ENCODE measurements around the gene SLX4. TPM values are rescaled to one million over a fixed set of nuclear protein-coding genes. Genes with fewer than 3 reads are reported as not detected.
"Not testable (repeated sequence)": the region's sequence is repeated elsewhere in the genome, so short reads cannot be mapped to it uniquely, and the experiment has no call there.

The SLX4 gene
- total and polyA plus RNA-seq, 5 experiments from 2014 or later: 0.32 to 8.6 (median 1.2) TPM

- peaks cover 0 to 9% (median 5%) of the 10 kb centered on the region in 3 donors for H3K36me3 Mint-ChIP-seq
- no peaks in the 10 kb centered on the region for H3K9me3 Mint-ChIP-seq
- DNase-seq (peak in 6 of 10 donors; percentile 20 to 51 (median 34)), ATAC-seq (peak; percentile 94 to 96)
- POLR2A ChIA-PET: interaction anchor here (0.7 to 1.6 kb wide), 3 partner anchors 26 to 62 kb away, joined by 3 to 6 read pairs (median 3); partner anchors contain the start of gene SLX4
- peaks cover 29 to 46% (median 33%) of the 10 kb centered on the region in 4 donors for H3K4me1 Mint-ChIP-seq
- peak overlapping the region; percentile 75 to 93 (median 84) for H3K27ac Mint-ChIP-seq
- H3K4me3 Mint-ChIP-seq: peak overlapping the region in 8 of 10 donors; percentile 10 to 64 (median 53)
- H3K27me3 Mint-ChIP-seq: no peaks in the 10 kb centered on the region
Measured at GRCh38 chr16:3637371-3637923, 26.0 kb upstream of the SLX4 start.

- ATAC-seq: peak; percentile 90 to 91
- Mint-ChIP-seq H3K4me1 (peaks cover 17 to 47% (median 37%) of the 10 kb centered on the region in 4 donors), H3K27me3 (no peaks in the 10 kb centered on the region), H3K9me3 (no peaks in the 10 kb centered on the region), H3K4me3 (peak overlapping the region in 9 of 10 donors; percentile 42 to 68 (median 56)), H3K36me3 (no peaks in the 10 kb centered on the region), H3K27ac (peak overlapping the region; percentile 11 to 92 (median 85))
- POLR2A ChIA-PET: interaction anchor here (0.8 to 1.6 kb wide), 3 partner anchors 14 to 36 kb away, joined by 3 to 4 read pairs (median 3); partner anchors contain the start of gene SLX4
- DNase-seq: peak in 3 of 10 donors; percentile 28 to 45 (median 42)
Measured at GRCh38 chr16:3625911-3626732, 14.7 kb upstream of the SLX4 start.

DNA sequence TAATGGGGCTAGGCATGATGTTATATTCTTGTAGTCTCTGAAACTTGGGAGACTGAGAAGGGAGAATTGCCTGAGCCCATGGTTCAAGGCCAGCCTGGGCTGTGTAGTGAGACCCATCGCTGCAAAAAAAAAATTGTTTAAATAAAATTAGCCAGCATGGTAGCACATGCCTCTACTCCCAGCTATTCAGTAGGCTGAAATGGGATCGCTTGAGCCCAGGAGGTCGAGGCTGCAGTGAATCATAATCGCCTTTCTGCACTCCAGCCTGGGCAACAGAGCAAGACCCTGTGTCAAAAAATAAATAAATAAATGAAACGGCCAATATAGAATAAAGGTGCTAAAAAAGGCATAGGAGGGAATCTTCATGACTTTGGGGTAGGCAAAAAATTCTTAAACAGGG, 13.9 kb upstream of the SLX4 start:
- no peaks in the 10 kb centered on the region for H3K27me3 Mint-ChIP-seq
- H3K4me1 Mint-ChIP-seq: peaks cover 16 to 47% (median 37%) of the 10 kb centered on the region in 4 donors
- ATAC-seq (no peak), DNase-seq (no peak)
- peak overlapping the region in 9 of 10 donors; percentile 30 to 92 (median 87) for H3K27ac Mint-ChIP-seq
- H3K9me3 Mint-ChIP-seq: no peaks in the 10 kb centered on the region
- POLR2A ChIA-PET: interaction anchor here (1.6 kb wide), 1 partner anchor 13 kb away, joined by 4 read pairs; the partner anchor contains the start of gene SLX4
- no peaks in the 10 kb centered on the region for H3K36me3 Mint-ChIP-seq
- H3K4me3 Mint-ChIP-seq: peak overlapping the region in 1 of 10 donors; percentile 57

DNA sequence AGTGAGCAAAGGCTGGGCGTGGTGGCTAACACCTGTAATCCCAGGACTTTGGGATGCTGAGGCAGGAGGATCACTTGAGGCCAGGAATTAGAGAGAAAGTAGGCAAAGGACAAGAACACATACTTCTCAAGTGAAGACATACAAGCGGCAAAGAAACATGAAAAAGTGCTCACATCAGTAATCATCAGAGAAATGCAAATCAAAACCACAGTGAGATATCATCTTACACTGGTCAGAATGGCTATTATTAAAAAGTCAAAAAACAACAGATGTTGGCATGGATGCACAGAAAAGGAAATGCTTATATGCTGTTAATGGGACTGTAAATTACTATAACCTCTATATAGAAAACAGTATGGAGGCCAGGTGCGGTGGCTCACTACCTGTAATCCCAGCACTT, 12.2 kb upstream of the SLX4 start:
- peak overlapping the region in 7 of 10 donors; percentile 8 to 81 (median 29) for H3K27ac Mint-ChIP-seq
- ATAC-seq (no peak), DNase-seq (no peak)
- H3K9me3 Mint-ChIP-seq: no peaks in the 10 kb centered on the region
- peaks cover 12 to 44% (median 32%) of the 10 kb centered on the region in 4 donors for H3K4me1 Mint-ChIP-seq
- no peaks in the 10 kb centered on the region for H3K27me3 Mint-ChIP-seq
- H3K4me3 Mint-ChIP-seq: no peak overlapping the region
- POLR2A ChIA-PET: interaction anchor here (1.0 kb wide), 1 partner anchor 12 kb away, joined by 3 read pairs; the partner anchor contains the start of gene SLX4
- peaks cover 0 to 3% (median 0%) of the 10 kb centered on the region in 3 donors for H3K36me3 Mint-ChIP-seq

- POLR2A ChIA-PET: no interaction called here
Measured at GRCh38 chr16:3618769-3619141, 7.3 kb upstream of the SLX4 start.

DNA sequence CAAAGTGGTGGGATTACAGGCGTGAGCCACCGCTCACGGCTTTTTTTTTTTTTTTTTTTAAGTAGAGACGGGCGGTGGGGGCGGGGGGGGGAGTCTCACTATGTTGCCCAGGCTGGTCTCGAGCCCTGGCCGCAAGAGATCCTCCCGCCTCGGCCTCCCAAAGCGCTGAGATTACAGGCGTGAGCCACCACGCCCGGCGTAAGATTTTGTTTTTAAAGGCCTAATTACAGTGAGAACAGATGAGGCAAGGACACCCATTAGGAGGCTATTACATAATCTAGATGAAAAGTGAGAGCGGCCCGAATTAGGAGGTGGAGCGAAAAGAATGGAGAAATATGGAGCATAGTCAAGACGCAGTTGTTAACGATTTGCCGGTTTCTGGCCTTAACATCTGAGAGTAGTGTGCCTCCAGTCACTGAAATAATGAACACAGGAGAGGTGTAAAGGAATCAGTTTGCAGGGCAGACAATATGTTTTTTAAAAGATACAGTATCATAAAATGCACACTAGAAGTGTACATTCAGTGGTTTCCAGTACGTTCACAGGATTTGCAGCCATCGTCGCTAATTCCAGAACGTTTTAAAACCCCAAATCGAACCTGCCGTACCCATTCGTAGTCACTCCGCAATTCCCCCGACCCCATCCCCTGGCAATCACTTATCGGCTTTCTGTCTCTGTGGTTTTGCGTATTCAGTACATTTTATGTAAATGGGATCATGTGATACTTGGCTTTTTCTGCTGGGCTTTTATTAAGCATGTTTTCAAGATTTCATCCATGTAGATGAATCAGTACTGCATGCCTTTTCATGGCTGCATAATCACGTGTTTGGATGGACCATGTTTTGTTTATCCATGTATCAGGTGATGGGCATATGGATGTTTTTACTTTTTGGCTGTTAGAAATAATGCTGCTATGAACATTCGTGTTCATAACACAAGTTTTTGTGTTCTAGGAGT, 1.4 kb upstream of the SLX4 start:
- peak overlapping the region; percentile 60 to 100 (median 90) for H3K27ac Mint-ChIP-seq
- H3K9me3 Mint-ChIP-seq: no peaks in the 10 kb centered on the region
- peak overlapping the region; percentile 92 to 100 (median 99) for H3K4me3 Mint-ChIP-seq
- ATAC-seq: no peak
- no peak for DNase-seq
- H3K36me3 Mint-ChIP-seq: peaks cover 0 to 18% (median 3%) of the 10 kb centered on the region in 3 donors
- H3K4me1 Mint-ChIP-seq: peaks cover 32 to 63% (median 58%) of the 10 kb centered on the region in 4 donors
- POLR2A ChIA-PET: interaction anchor here (0.8 to 1.6 kb wide), 8 partner anchors 13 to 632 kb away, joined by 3 to 11 read pairs (median 5); partner anchors contain the start of genes CLUAP1, NLRC3 and PKMYT1
- H3K27me3 Mint-ChIP-seq: no peaks in the 10 kb centered on the region

More at GRCh38 chr16:3618769-3619141, 7.3 kb upstream of the SLX4 start:
- no peak overlapping the region for H3K4me3 Mint-ChIP-seq
- peaks cover 16 to 49% (median 34%) of the 10 kb centered on the region in 4 donors for H3K4me1 Mint-ChIP-seq
- peak overlapping the region in 6 of 10 donors; percentile 25 to 67 (median 42) for H3K27ac Mint-ChIP-seq
- no peaks in the 10 kb centered on the region for H3K9me3 Mint-ChIP-seq
- peaks cover 0 to 22% (median 3%) of the 10 kb centered on the region in 3 donors for H3K36me3 Mint-ChIP-seq
- ATAC-seq: no peak
- no peak for DNase-seq
- no peaks in the 10 kb centered on the region for H3K27me3 Mint-ChIP-seq

- POLR2A ChIA-PET: interaction anchor here (0.9 kb wide), 1 partner anchor 32 kb away, joined by 3 read pairs; no protein-coding TSS in a partner anchor
- ATAC-seq (peak in 1 of 2 donors; percentile 1), DNase-seq (peak in 2 of 10 donors; percentile 2 to 12)
- Mint-ChIP-seq H3K4me3 (peak overlapping the region; percentile 85 to 100 (median 98)), H3K4me1 (peaks cover 30 to 65% (median 55%) of the 10 kb centered on the region in 4 donors), H3K27ac (peak overlapping the region; percentile 61 to 98 (median 92)), H3K9me3 (no peaks in the 10 kb centered on the region), H3K36me3 (peaks cover 0 to 23% (median 10%) of the 10 kb centered on the region in 3 donors), H3K27me3 (no peaks in the 10 kb centered on the region)
Measured at GRCh38 chr16:3610698-3611145, 684 bp downstream of the SLX4 start.

GRCh38 chr16:3609895-3610697, 1.3 kb downstream of the SLX4 start:
- Mint-ChIP-seq H3K27ac (peak overlapping the region; percentile 61 to 98 (median 92)), H3K36me3 (peaks cover 0 to 27% (median 10%) of the 10 kb centered on the region in 3 donors), H3K27me3 (no peaks in the 10 kb centered on the region), H3K9me3 (no peaks in the 10 kb centered on the region), H3K4me3 (peak overlapping the region; percentile 85 to 100 (median 98)), H3K4me1 (peaks cover 26 to 59% (median 49%) of the 10 kb centered on the region in 4 donors)
- DNase-seq (no peak), ATAC-seq (no peak)
- POLR2A ChIA-PET: interaction anchor here (0.9 kb wide), 1 partner anchor 32 kb away, joined by 3 read pairs; no protein-coding TSS in a partner anchor

GRCh38 chr16:3608976-3609375, 2.4 kb downstream of the SLX4 start:
- DNase-seq, ATAC-seq, H3K27me3 Mint-ChIP-seq, POLR2A ChIA-PET, H3K9me3 Mint-ChIP-seq, H3K27ac Mint-ChIP-seq, H3K4me3 Mint-ChIP-seq: not testable (repeated sequence)
- Mint-ChIP-seq H3K36me3 (peaks cover 0 to 27% (median 10%) of the 10 kb centered on the region in 3 donors), H3K4me1 (peaks cover 21 to 48% (median 40%) of the 10 kb centered on the region in 4 donors)

DNA sequence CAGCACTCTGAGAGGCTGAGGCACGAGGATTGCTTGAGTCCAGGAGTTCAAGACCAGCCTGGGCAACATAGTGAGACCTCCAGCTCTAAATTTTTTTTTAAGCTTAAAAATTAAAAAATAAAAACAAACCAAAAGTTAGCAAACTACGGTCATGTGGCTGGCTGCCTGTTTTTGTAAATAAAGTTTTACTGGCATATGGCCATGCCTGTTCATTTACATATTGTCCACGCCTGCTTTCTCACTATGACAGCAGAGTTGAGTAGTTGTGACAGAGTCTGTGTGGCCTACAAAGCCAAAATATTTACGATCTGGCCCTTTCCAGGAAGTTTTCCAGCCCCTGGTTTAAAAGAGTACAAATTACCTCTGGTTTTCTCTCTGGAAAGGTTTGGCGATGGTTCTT, 3.3 kb downstream of the SLX4 start:
- POLR2A ChIA-PET: interaction anchor here (0.5 kb wide), 1 partner anchor 1043 kb away, joined by 3 read pairs; no protein-coding TSS in a partner anchor

GRCh38 chr16:3607634-3608033, 3.8 kb downstream of the SLX4 start:
- POLR2A ChIA-PET: interaction anchor here (0.5 kb wide), 1 partner anchor 1044 kb away, joined by 3 read pairs; no protein-coding TSS in a partner anchor
- H3K9me3 Mint-ChIP-seq: no peaks in the 10 kb centered on the region
- H3K36me3 Mint-ChIP-seq: peaks cover 0 to 33% (median 8%) of the 10 kb centered on the region in 3 donors
- DNase-seq (no peak), ATAC-seq (no peak)
- H3K4me1 Mint-ChIP-seq: peaks cover 12 to 36% (median 29%) of the 10 kb centered on the region in 4 donors
- H3K27ac Mint-ChIP-seq: peak overlapping the region in 3 of 10 donors; percentile 5 to 39 (median 25)
- H3K27me3 Mint-ChIP-seq: no peaks in the 10 kb centered on the region
- no peak overlapping the region for H3K4me3 Mint-ChIP-seq

More for the DNA sequence above, 3.3 kb downstream of the SLX4 start:
- no peak overlapping the region for H3K4me3 Mint-ChIP-seq
- ATAC-seq (no peak), DNase-seq (no peak)
- H3K27me3 Mint-ChIP-seq: no peaks in the 10 kb centered on the region
- peaks cover 16 to 40% (median 33%) of the 10 kb centered on the region in 4 donors for H3K4me1 Mint-ChIP-seq
- no peaks in the 10 kb centered on the region for H3K9me3 Mint-ChIP-seq
- peaks cover 0 to 29% (median 8%) of the 10 kb centered on the region in 3 donors for H3K36me3 Mint-ChIP-seq
- H3K27ac Mint-ChIP-seq: no peak overlapping the region

Data from naive thymus-derived CD8-positive, alpha-beta T cell (primary cell).